Epithelial cell of umbilical artery (primary cell): ENCODE data around the gene NSL1. TPM values are rescaled to one million over a fixed set of nuclear protein-coding genes. Genes with fewer than 3 reads are reported as not detected.

Source experiments
- total RNA-seq: library from RNA; depleted of rRNA; stranded (reverse); fragments of >200 nt; gene quantifications from 2 replicates; pipeline ENCODE4 v1.2.3, GENCODE V29; 2014

The NSL1 gene, protein sequence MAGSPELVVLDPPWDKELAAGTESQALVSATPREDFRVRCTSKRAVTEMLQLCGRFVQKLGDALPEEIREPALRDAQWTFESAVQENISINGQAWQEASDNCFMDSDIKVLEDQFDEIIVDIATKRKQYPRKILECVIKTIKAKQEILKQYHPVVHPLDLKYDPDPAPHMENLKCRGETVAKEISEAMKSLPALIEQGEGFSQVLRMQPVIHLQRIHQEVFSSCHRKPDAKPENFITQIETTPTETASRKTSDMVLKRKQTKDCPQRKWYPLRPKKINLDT
- 33.5 and 46.5 TPM in 2 replicates for total RNA-seq

DNA sequence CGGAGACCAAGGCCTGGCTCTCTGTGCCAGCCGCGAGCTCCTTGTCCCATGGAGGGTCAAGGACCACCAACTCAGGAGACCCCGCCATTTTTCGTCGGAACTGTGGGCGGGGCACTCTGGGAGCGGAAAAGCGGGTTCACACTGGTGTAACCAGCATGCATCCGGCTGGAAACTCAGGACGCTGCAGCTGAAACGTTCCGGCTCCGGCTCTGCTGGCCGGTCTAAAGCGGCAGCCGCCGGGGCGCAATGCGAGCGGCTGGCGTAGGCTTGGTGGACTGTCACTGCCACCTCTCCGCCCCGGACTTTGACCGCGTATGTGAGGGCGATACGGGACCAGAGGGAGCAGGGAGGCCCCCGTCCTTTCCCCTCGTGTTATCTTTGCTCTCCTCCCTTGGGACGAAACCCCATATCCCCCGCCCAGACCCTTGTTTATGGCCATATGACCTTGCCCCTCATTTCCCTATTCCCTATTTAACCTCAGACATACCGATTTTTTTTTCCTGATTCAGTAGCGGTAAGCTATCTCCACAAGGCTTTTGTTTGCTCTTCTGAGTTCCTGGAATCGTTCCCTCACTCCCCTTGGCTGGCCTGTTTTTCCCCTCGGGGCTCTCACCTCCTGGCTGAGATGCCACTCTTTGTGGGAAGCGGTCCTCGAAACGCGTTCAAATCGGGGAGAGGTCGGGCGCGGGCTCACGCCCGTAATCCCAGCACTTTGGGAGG lies at the start of gene NSL1, which contains the start of gene TATDN3:
TSS of gene NSL1 (minus strand) at position 102 of the 720 bp plus-strand sequence. CDS start at position 88, 14 bp downstream.
TSS of gene TATDN3 (plus strand) at position 219 of the 720 bp plus-strand sequence. CDS start at position 247, 28 bp downstream.

DNA sequence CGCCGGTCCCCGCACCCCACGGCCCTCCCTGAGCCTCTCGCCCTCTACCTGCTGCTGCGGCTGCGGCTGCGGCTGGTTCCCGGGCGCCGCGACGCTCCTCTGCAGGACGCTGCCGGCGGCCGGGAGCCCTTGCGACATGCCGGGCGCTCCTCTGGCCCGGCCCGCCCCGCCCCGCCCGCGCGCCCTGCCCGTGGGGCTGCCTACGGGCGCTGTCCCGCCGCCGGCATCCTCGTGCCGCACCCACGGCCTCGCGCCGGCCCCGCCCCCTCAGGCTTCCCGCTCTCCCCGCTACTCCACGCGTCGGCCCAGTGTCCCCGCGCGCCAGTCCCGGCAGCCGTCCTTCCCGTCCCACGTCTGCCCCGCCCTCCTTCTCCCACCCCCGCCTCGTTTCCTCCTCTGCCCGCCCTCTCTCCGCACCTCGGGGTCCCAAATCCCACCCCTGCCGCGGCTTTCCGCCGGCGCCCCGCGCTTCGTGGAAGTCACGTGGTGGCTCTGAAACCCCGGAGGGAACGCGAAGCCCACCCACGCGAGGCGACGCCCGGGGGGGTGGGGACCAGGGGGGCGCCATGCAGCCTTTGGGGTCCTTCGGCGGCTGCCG lies 91.9 kb downstream of the NSL1 start, which contains the start of gene BATF3:
TSS of gene BATF3 (minus strand) at position 216 of the 598 bp plus-strand sequence. CDS start at position 138, 78 bp downstream.

Other genes with a start within 250 kb of the NSL1 start
- 0.65 and 4.9 TPM in 2 replicates for gene ATF3, start 183.0 kb downstream of the NSL1 start, total RNA-seq
- gene BATF3, start 91.9 kb downstream of the NSL1 start, total RNA-seq: 0.15 and 0.97 TPM in 2 replicates
- 16.6 and 26.9 TPM in 2 replicates for gene TATDN3, start 117 bp upstream of the NSL1 start, total RNA-seq
- not detected in 2 replicates for gene SPATA45, start 55.9 kb upstream of the NSL1 start, total RNA-seq
- 9.0 and 9.4 TPM in 2 replicates for gene FLVCR1, start 66.5 kb upstream of the NSL1 start, total RNA-seq
- 0.30 and 0.32 TPM in 2 replicates for gene VASH2, start 158.8 kb upstream of the NSL1 start, total RNA-seq
- 40.9 and 49.5 TPM in 2 replicates for gene ANGEL2, start 224.1 kb upstream of the NSL1 start, total RNA-seq